PFSK-1 (cell line): ENCODE data around the gene RASAL2.

Experiments
- FOXP2 ChIP-seq: optimal IDR thresholded peaks from 2 replicates; pipeline ENCODE3; 2011; ENCODE audit warnings: borderline replicate concordance, control low read depth, inconsistent platforms; ENCODE audit not compliant: insufficient read depth; ENCODE audit errors: extremely low read length, extremely low read depth
- POLR2AphosphoS5 ChIP-seq: IDR thresholded peaks from 2 replicates; pipeline ENCODE4 v1.6.1; 2012; ENCODE audit warnings: low read depth, mild to moderate bottlenecking, control low read depth, low read length, moderate library complexity
- SIN3A ChIP-seq: IDR thresholded peaks from 2 replicates; pipeline ENCODE4 v1.6.1; 2012; ENCODE audit warnings: mild to moderate bottlenecking, low read length, moderate library complexity, borderline replicate concordance; ENCODE audit not compliant: insufficient read depth
- TAF1 ChIP-seq: IDR thresholded peaks from 2 replicates; pipeline ENCODE4 v1.6.1; 2012; ENCODE audit warnings: low read length, control low read depth, borderline replicate concordance; ENCODE audit not compliant: insufficient read depth
- TF ChIP-seq, protein P1 (sequence below), 2 experiments: IDR thresholded peaks; 2 replicates each; pipeline versions ENCODE4 v1.6.1 to v1.8.0; 2011 to 2012; ENCODE audit warnings: low read depth in 2 of 2, low read length in 2 of 2, control low read depth in 1 of 2, inconsistent platforms in 1 of 2, mild to moderate bottlenecking in 1 of 2, moderate library complexity in 1 of 2; ENCODE audit not compliant: insufficient read depth in 1 of 2

The RASAL2 gene

DNA sequence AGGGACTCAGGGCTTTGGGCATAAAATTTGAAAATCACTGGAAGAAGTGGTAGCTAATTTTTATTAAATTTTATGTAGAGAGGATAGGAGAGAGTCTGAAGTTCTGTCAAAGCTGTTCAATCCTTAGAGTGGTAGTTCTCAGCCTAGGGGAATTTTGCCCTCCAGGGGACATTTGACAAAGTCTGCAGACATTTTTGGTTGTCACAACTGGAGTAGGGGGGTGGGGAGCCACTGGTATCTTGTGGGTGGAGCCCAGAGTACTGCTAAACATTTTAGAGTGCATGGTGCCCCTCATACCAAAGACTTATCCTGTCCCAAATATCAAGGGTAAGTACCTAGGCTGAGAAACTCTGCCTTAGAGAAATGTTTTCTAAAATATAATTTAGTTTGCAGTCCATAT is 30.2 kb downstream of the RASAL2 start:
- TF ChIP-seq TAF1 (no peak), SIN3A (no peak), FOXP2 (no peak), POLR2AphosphoS5 (no peak)
- TF ChIP-seq, protein P1, sequence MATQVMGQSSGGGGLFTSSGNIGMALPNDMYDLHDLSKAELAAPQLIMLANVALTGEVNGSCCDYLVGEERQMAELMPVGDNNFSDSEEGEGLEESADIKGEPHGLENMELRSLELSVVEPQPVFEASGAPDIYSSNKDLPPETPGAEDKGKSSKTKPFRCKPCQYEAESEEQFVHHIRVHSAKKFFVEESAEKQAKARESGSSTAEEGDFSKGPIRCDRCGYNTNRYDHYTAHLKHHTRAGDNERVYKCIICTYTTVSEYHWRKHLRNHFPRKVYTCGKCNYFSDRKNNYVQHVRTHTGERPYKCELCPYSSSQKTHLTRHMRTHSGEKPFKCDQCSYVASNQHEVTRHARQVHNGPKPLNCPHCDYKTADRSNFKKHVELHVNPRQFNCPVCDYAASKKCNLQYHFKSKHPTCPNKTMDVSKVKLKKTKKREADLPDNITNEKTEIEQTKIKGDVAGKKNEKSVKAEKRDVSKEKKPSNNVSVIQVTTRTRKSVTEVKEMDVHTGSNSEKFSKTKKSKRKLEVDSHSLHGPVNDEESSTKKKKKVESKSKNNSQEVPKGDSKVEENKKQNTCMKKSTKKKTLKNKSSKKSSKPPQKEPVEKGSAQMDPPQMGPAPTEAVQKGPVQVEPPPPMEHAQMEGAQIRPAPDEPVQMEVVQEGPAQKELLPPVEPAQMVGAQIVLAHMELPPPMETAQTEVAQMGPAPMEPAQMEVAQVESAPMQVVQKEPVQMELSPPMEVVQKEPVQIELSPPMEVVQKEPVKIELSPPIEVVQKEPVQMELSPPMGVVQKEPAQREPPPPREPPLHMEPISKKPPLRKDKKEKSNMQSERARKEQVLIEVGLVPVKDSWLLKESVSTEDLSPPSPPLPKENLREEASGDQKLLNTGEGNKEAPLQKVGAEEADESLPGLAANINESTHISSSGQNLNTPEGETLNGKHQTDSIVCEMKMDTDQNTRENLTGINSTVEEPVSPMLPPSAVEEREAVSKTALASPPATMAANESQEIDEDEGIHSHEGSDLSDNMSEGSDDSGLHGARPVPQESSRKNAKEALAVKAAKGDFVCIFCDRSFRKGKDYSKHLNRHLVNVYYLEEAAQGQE (IDR thresholded peaks at IDR 0.05; ENCODE audit: insufficient read depth in 1 of 2, low read depth in 2 of 2, low read length in 2 of 2), result no peak

DNA sequence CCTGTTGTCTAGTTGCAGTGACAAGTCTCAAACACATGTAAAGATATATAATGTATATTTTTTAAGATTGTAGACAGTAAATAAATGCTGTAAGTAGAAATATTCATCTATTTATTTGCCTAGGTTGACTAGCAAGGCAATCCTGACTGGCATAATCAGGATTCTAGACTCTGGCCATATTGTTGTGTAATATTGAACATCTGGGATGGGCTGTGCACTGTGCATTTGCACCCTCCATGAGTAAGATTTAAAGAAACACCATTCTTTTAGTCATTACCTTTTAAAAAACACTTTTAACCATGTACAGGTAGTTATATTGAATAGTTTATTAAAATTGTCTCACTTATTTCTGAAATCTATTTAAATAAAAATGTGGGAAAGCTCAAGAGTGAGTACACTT is 32.4 kb downstream of the RASAL2 start:
- no peak for TF ChIP-seq FOXP2
- no peak for TF ChIP-seq SIN3A
- TF ChIP-seq, protein P1 (IDR thresholded peaks at IDR 0.05; ENCODE audit: insufficient read depth in 1 of 2, low read depth in 2 of 2, low read length in 2 of 2), result no peak
- no peak for TF ChIP-seq POLR2AphosphoS5
- no peak for TF ChIP-seq TAF1

DNA sequence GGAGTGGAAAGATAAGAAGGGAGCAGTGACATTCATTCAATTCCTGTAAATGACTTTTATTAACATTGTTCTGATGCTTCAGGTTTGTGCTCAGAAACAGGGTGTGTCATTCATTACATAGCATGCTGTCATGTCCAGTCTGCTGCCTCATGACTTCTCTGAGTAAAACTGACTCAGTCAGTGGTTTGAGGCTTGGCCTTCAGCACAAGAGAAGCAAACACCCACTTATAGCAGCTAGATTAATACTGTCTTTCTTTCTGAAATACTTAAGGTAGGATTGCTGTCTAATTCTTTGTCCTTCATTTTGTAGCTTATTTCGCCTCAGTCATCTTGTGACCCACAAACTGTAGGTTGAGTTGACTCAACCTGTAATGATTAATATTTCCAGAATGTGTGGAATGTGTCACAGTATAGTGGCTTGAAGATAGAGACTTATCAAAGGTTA is 32.9 kb downstream of the RASAL2 start:
- TF ChIP-seq FOXP2 (no peak), SIN3A (no peak), TAF1 (no peak), POLR2AphosphoS5 (no peak)
- TF ChIP-seq, protein P1 (IDR thresholded peaks at IDR 0.05; ENCODE audit: insufficient read depth in 1 of 2, low read depth in 2 of 2, low read length in 2 of 2), result no peak

DNA sequence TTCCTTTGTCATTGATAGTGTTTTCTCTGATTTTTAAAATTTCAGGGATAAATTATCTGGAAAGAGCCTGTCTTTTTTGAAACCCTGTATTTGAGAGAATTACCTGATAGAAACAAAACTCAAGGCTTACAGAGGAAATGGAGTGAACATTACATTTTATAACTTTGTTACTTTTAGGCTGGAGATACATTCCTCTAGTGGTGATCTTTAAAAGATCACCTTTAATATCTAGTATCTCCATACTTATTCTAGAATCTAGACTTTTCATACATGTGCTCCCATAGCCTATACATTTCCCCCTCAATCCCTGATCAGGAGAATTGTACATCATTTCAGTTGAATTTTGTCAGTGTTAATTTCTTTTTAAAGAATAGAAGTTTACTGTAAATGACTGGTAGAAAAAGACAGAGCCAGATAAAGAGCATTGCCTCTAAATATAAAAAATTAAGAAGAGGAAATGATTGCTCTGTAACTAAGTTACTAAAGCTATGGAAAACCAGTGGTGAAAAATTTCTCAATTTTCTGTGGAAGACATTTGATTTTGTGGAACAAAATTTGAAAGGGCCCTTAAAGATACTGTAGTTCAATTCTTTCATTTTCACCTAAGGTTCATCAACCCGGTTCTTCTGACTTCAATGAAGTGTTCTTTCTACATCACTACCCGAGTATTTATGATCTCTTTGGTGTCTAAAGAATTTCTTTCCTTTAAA is 33.7 kb downstream of the RASAL2 start:
- TF ChIP-seq, protein P1 (IDR thresholded peaks at IDR 0.05; ENCODE audit: insufficient read depth in 1 of 2, low read depth in 2 of 2, low read length in 2 of 2), result no peak
- TF ChIP-seq FOXP2 (no peak), POLR2AphosphoS5 (no peak), SIN3A (no peak), TAF1 (no peak)
